Astrocyte (in vitro differentiated cells and primary cell): Measurements from ENCODE around the gene PLCD3.

Source experiments
- EZH2 ChIP-seq: IDR thresholded peaks from 2 replicates; pipeline ENCODE4 v1.6.1; 2012; ENCODE audit warnings: mild to moderate bottlenecking, low read length, inconsistent platforms; ENCODE audit not compliant: insufficient read depth
- TF ChIP-seq, protein P1 (sequence below): IDR thresholded peaks from 2 replicates; pipeline ENCODE4 v1.5.1; 2011; ENCODE audit warnings: low read depth, mild to moderate bottlenecking, inconsistent platforms, low read length, moderate library complexity; ENCODE audit not compliant: insufficient read depth

DNA sequence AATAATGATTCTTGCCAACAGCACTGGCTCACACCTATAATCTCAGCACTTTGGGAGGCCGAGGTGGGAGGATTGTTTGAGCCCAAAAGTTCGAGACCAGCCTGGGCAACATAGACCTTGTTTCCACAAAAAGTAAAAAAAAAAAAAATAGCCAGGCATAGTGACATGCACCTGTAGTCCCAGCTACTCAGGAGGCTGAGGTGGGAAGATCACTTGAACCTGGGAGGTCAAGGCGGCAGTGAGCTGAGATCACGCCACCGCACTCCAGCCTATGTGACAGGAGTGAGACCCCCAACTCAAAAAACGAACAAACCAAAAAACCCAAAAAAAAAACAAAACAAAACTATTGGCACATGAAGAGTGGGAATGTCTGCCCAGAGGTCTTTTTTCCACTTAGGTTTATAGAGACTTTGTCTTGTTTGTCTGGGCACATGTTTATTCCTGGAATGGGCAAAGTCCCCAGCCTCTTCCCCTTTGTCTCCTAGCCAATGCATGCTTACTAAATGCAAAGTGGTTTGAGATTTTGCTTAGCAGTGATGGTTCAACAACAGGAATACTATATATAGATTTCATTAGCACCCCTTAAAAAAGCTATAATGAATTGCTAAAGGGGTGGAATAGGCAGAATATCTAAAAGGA, 45.3 kb downstream of the PLCD3 start:
- TF ChIP-seq, protein P1, sequence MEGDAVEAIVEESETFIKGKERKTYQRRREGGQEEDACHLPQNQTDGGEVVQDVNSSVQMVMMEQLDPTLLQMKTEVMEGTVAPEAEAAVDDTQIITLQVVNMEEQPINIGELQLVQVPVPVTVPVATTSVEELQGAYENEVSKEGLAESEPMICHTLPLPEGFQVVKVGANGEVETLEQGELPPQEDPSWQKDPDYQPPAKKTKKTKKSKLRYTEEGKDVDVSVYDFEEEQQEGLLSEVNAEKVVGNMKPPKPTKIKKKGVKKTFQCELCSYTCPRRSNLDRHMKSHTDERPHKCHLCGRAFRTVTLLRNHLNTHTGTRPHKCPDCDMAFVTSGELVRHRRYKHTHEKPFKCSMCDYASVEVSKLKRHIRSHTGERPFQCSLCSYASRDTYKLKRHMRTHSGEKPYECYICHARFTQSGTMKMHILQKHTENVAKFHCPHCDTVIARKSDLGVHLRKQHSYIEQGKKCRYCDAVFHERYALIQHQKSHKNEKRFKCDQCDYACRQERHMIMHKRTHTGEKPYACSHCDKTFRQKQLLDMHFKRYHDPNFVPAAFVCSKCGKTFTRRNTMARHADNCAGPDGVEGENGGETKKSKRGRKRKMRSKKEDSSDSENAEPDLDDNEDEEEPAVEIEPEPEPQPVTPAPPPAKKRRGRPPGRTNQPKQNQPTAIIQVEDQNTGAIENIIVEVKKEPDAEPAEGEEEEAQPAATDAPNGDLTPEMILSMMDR: no peak
- TF ChIP-seq EZH2: no peak
